Activated naive CD8-positive, alpha-beta T cell treated with anti-CD3 and anti-CD28 coated beads for 36 hours (primary cell): ENCODE data around the gene GDPD5. TPM values are rescaled to one million over a fixed set of nuclear protein-coding genes. Genes with fewer than 3 reads are reported as not detected.
"Not testable (repeated sequence)": the region's sequence is repeated elsewhere in the genome, so short reads cannot be mapped to it uniquely, and the experiment has no call there.

Source experiments
- DNase-seq: peaks from one replicate; pipeline ENCODE4 v3.0.0; 2021
- H3K27ac Mint-ChIP-seq: one replicate; pipeline ENCODE4 v1.8.0; 2022; ENCODE audit warnings: mild to moderate bottlenecking, moderate library complexity, mixed read lengths
- H3K27me3 Mint-ChIP-seq: one replicate; pipeline ENCODE4 v1.8.0; 2022; ENCODE audit warnings: mild to moderate bottlenecking, mixed read lengths
- H3K36me3 Mint-ChIP-seq: one replicate; pipeline ENCODE4 v1.8.0; 2021; ENCODE audit warnings: mild to moderate bottlenecking, mixed read lengths
- H3K4me1 Mint-ChIP-seq: one replicate; pipeline ENCODE4 v1.8.0; 2021; ENCODE audit warnings: mixed read lengths
- H3K4me3 Mint-ChIP-seq: one replicate; pipeline ENCODE4 v1.8.0; 2022; ENCODE audit warnings: mild to moderate bottlenecking, moderate library complexity, mixed read lengths
- H3K9me3 Mint-ChIP-seq: one replicate; pipeline ENCODE4 v1.8.0; 2022; ENCODE audit warnings: mixed read lengths
- total RNA-seq, 2 experiments: library from RNA; stranded (reverse); gene quantifications; one replicate each; pipeline ENCODE4 v1.2.3, GENCODE V29; 2021

Gene GDPD5
- total RNA-seq, 2 experiments from 2014 or later, result 5.9 to 6.6 TPM

- no peak for DNase-seq
- H3K4me1 Mint-ChIP-seq, result peaks cover 12% of the 10 kb centered on the region
- H3K27me3 Mint-ChIP-seq, result peaks cover 21% of the 10 kb centered on the region
- peaks cover 5% of the 10 kb centered on the region for H3K36me3 Mint-ChIP-seq
- no peak overlapping the region for H3K4me3 Mint-ChIP-seq
- H3K27ac Mint-ChIP-seq, result no peak overlapping the region
- H3K9me3 Mint-ChIP-seq, result peaks cover 5% of the 10 kb centered on the region
These were observed 101.3 kb downstream of the GDPD5 start for GRCh38 chr11:75424396-75424795.

- DNase-seq, result no peak
- Mint-ChIP-seq H3K4me3 (no peak overlapping the region), H3K27me3 (peaks cover 14% of the 10 kb centered on the region), H3K36me3 (no peaks in the 10 kb centered on the region), H3K9me3 (no peaks in the 10 kb centered on the region), H3K4me1 (peaks cover 7% of the 10 kb centered on the region), H3K27ac (no peak overlapping the region)
These were observed 102.0 kb downstream of the GDPD5 start for GRCh38 chr11:75423721-75424120.

- Mint-ChIP-seq H3K27ac (no peak overlapping the region), H3K27me3 (peaks cover 2% of the 10 kb centered on the region), H3K4me1 (no peaks in the 10 kb centered on the region), H3K4me3 (no peak overlapping the region), H3K9me3 (no peaks in the 10 kb centered on the region), H3K36me3 (no peaks in the 10 kb centered on the region)
- no peak for DNase-seq
These were observed 103.2 kb downstream of the GDPD5 start for GRCh38 chr11:75422248-75423231.

GRCh38 chr11:75421902-75422247, 103.9 kb downstream of the GDPD5 start:
- Mint-ChIP-seq H3K27me3 (no peaks in the 10 kb centered on the region), H3K4me1 (no peaks in the 10 kb centered on the region), H3K27ac (no peak overlapping the region), H3K36me3 (peaks cover under 1% of the 10 kb centered on the region), H3K4me3 (no peak overlapping the region), H3K9me3 (no peaks in the 10 kb centered on the region)
- no peak for DNase-seq

- no peak overlapping the region for H3K27ac Mint-ChIP-seq
- no peak overlapping the region for H3K4me3 Mint-ChIP-seq
- DNase-seq, result no peak
- no peaks in the 10 kb centered on the region for H3K27me3 Mint-ChIP-seq
- H3K4me1 Mint-ChIP-seq, result no peaks in the 10 kb centered on the region
- H3K36me3 Mint-ChIP-seq, result peaks cover 3% of the 10 kb centered on the region
- H3K9me3 Mint-ChIP-seq, result no peaks in the 10 kb centered on the region
These were observed 104.6 kb downstream of the GDPD5 start for GRCh38 chr11:75421035-75421602.

- peaks cover 3% of the 10 kb centered on the region for H3K36me3 Mint-ChIP-seq
- DNase-seq, result no peak
- H3K4me3 Mint-ChIP-seq, result no peak overlapping the region
- H3K9me3 Mint-ChIP-seq, result no peaks in the 10 kb centered on the region
- no peaks in the 10 kb centered on the region for H3K27me3 Mint-ChIP-seq
- H3K4me1 Mint-ChIP-seq, result no peaks in the 10 kb centered on the region
- H3K27ac Mint-ChIP-seq, result no peak overlapping the region
These were observed 105.3 kb downstream of the GDPD5 start for GRCh38 chr11:75420224-75421034.

- Mint-ChIP-seq H3K27me3 (no peaks in the 10 kb centered on the region), H3K9me3 (no peaks in the 10 kb centered on the region), H3K4me3 (no peak overlapping the region), H3K27ac (no peak overlapping the region), H3K4me1 (no peaks in the 10 kb centered on the region), H3K36me3 (peaks cover 11% of the 10 kb centered on the region)
- DNase-seq, result no peak
These were observed 111.9 kb downstream of the GDPD5 start for GRCh38 chr11:75413864-75414263.

GRCh38 chr11:75413146-75413545, 112.6 kb downstream of the GDPD5 start:
- not testable (repeated sequence) for H3K27me3 Mint-ChIP-seq, H3K9me3 Mint-ChIP-seq, H3K4me3 Mint-ChIP-seq, DNase-seq, H3K4me1 Mint-ChIP-seq, H3K27ac Mint-ChIP-seq
- peaks cover 16% of the 10 kb centered on the region for H3K36me3 Mint-ChIP-seq

GRCh38 chr11:75409971-75410370, 115.8 kb downstream of the GDPD5 start:
- H3K27ac Mint-ChIP-seq, H3K9me3 Mint-ChIP-seq: not testable (repeated sequence)

GRCh38 chr11:75408957-75409219, 116.9 kb downstream of the GDPD5 start:
- peaks cover 3% of the 10 kb centered on the region for H3K27me3 Mint-ChIP-seq
- peaks cover 46% of the 10 kb centered on the region for H3K36me3 Mint-ChIP-seq
- H3K9me3 Mint-ChIP-seq, result no peaks in the 10 kb centered on the region
- H3K4me3 Mint-ChIP-seq, result no peak overlapping the region
- no peak overlapping the region for H3K27ac Mint-ChIP-seq
- DNase-seq, result no peak
- H3K4me1 Mint-ChIP-seq, result peaks cover 24% of the 10 kb centered on the region

More at GRCh38 chr11:75409971-75410370, 115.8 kb downstream of the GDPD5 start:
- not testable (repeated sequence) for H3K27me3 Mint-ChIP-seq, H3K4me3 Mint-ChIP-seq, DNase-seq
- H3K4me1 Mint-ChIP-seq, result peaks cover 17% of the 10 kb centered on the region
- peaks cover 40% of the 10 kb centered on the region for H3K36me3 Mint-ChIP-seq

GRCh38 chr11:75406338-75406777, 119.4 kb downstream of the GDPD5 start:
- Mint-ChIP-seq H3K36me3 (peaks cover 66% of the 10 kb centered on the region), H3K4me3 (no peak overlapping the region), H3K9me3 (no peaks in the 10 kb centered on the region), H3K4me1 (peaks cover 50% of the 10 kb centered on the region), H3K27ac (peak overlapping the region; percentile 51), H3K27me3 (peaks cover 3% of the 10 kb centered on the region)
- no peak for DNase-seq

GRCh38 chr11:75403983-75404658, 121.6 kb downstream of the GDPD5 start:
- no peak for DNase-seq
- peak overlapping the region; percentile 97 for H3K27ac Mint-ChIP-seq
- H3K4me3 Mint-ChIP-seq, result peak overlapping the region; percentile 94
- peaks cover 55% of the 10 kb centered on the region for H3K4me1 Mint-ChIP-seq
- H3K27me3 Mint-ChIP-seq, result peaks cover 7% of the 10 kb centered on the region
- no peaks in the 10 kb centered on the region for H3K9me3 Mint-ChIP-seq
- H3K36me3 Mint-ChIP-seq, result peaks cover 88% of the 10 kb centered on the region

- Mint-ChIP-seq H3K27me3 (peaks cover 5% of the 10 kb centered on the region), H3K36me3 (peaks cover 81% of the 10 kb centered on the region), H3K27ac (peak overlapping the region; percentile 97), H3K9me3 (no peaks in the 10 kb centered on the region), H3K4me3 (peak overlapping the region; percentile 94), H3K4me1 (peaks cover 55% of the 10 kb centered on the region)
- DNase-seq, result no peak
These were observed 122.7 kb downstream of the GDPD5 start for GRCh38 chr11:75403037-75403436.

GRCh38 chr11:75402002-75402773, 123.6 kb downstream of the GDPD5 start:
- no peak for DNase-seq
- Mint-ChIP-seq H3K9me3 (no peaks in the 10 kb centered on the region), H3K36me3 (peaks cover 75% of the 10 kb centered on the region), H3K27ac (peak overlapping the region; percentile 97), H3K4me1 (peaks cover 50% of the 10 kb centered on the region), H3K4me3 (peak overlapping the region; percentile 94), H3K27me3 (peaks cover 4% of the 10 kb centered on the region)
